Naive B cell (primary cell): ENCODE measurements around the gene HECTD3. TPM values are rescaled to one million over a fixed set of nuclear protein-coding genes. Genes with fewer than 3 reads are reported as not detected.

Source experiments
- ATAC-seq, 2 donors: fragments of 150-1000 bp; cut with Tn5 transposase; 2 replicates each; pipeline ENCODE4 v1.10.0; 2021; ENCODE audit warnings: low read depth in 2 of 2, mild to moderate bottlenecking in 2 of 2, moderate library complexity in 2 of 2
- DNase-seq: peaks from one replicate; pipeline ENCODE4 v3.0.0; 2022
- H3K27ac Mint-ChIP-seq, 6 donors: one replicate each; pipeline ENCODE4 v1.8.0; 2020 to 2022; ENCODE audit warnings: mild to moderate bottlenecking in 6 of 6, mixed read lengths in 6 of 6, moderate library complexity in 5 of 6, inconsistent platforms in 2 of 6
- H3K27me3 Mint-ChIP-seq, 3 donors: one replicate each; pipeline ENCODE4 v1.8.0; 2021 to 2022; ENCODE audit warnings: mixed read lengths in 3 of 3, mild to moderate bottlenecking in 1 of 3
- H3K36me3 Mint-ChIP-seq, 2 donors: one replicate each; pipeline ENCODE4 v1.8.0; 2020 to 2022; ENCODE audit warnings: mixed read lengths in 2 of 2, inconsistent platforms in 1 of 2, mild to moderate bottlenecking in 1 of 2
- H3K4me1 Mint-ChIP-seq, 3 donors: one replicate each; pipeline ENCODE4 v1.8.0; 2020 to 2022; ENCODE audit warnings: mixed read lengths in 3 of 3, inconsistent platforms in 1 of 3, mild to moderate bottlenecking in 1 of 3, moderate library complexity in 1 of 3
- H3K4me3 Mint-ChIP-seq, 8 donors: one replicate each; pipeline ENCODE4 v1.8.0; 2020 to 2022; ENCODE audit warnings: mild to moderate bottlenecking in 8 of 8, mixed read lengths in 8 of 8, moderate library complexity in 8 of 8, inconsistent platforms in 2 of 8
- H3K9me3 Mint-ChIP-seq, 7 donors: one replicate each; pipeline ENCODE4 v1.8.0; 2020 to 2022; ENCODE audit warnings: mixed read lengths in 7 of 7, mild to moderate bottlenecking in 5 of 7, inconsistent platforms in 2 of 7, moderate library complexity in 1 of 7
- polyA plus RNA-seq, 6 donors: library from polyadenylated mRNA; unstranded; fragments of 300-500 nt; fragmentation: Illumina TruSeq; gene quantifications; one replicate each; pipeline ENCODE4 v1.2.3, GENCODE V29; 2021; ENCODE audit warnings: low read depth in 6 of 6

The HECTD3 gene
- polyA plus RNA-seq, 6 donors from 2014 or later, result 9.1 to 31.6 (median 16.1) TPM

DNA sequence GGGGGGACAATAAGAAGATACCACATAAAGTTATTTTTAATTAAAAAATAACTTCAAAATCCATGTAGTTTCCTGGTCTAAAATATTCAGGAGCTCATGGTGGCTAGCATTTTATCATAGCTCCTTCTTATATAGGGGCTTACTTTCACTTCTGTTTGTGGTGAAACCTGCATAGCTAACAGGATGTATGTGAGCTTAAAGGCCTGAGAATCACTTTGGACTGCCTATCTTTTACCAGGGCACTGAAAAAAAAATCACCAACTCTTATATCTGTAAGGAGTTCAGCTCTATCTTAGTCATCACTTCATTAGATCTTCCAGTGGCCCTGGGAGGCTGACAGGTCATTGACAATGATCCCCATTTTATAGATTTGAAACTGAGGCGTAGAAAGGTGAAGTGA lies 22.2 kb upstream of the HECTD3 start:
- no peaks in the 10 kb centered on the region for H3K36me3 Mint-ChIP-seq
- H3K9me3 Mint-ChIP-seq, result no peaks in the 10 kb centered on the region
- ATAC-seq (peak; percentile 86 to 90), DNase-seq (no peak)
- peak overlapping the region in 1 of 8 donors; percentile 28 for H3K4me3 Mint-ChIP-seq
- peaks cover 7 to 19% (median 14%) of the 10 kb centered on the region in 3 donors for H3K4me1 Mint-ChIP-seq
- peak overlapping the region in 5 of 6 donors; percentile 56 to 96 (median 78) for H3K27ac Mint-ChIP-seq
- H3K27me3 Mint-ChIP-seq, result no peaks in the 10 kb centered on the region

DNA sequence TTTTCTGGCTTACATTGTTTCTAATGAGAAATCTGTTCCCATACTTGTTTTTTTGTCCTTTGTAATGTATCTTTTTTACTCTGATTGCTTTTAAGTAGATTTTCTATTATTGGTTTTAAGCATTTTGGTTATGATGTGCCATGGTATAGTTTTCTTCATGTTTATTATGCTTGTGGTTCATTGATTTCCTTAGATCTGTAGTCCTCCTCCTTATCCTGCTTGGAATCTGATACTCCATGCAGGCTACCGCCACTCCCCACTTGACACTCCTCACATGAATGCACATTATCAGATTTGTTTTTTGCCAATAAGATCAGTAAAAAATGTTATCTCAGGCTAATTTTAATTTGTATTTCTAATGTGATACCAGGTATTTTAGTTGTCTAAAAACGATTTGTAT lies 21.7 kb upstream of the HECTD3 start:
- no peak overlapping the region for H3K4me3 Mint-ChIP-seq
- no peak for ATAC-seq
- H3K9me3 Mint-ChIP-seq, result no peaks in the 10 kb centered on the region
- peaks cover 7 to 19% (median 14%) of the 10 kb centered on the region in 3 donors for H3K4me1 Mint-ChIP-seq
- H3K27ac Mint-ChIP-seq, result peak overlapping the region in 1 of 6 donors; percentile 75
- no peaks in the 10 kb centered on the region for H3K36me3 Mint-ChIP-seq
- H3K27me3 Mint-ChIP-seq, result no peaks in the 10 kb centered on the region
- DNase-seq, result no peak

DNA sequence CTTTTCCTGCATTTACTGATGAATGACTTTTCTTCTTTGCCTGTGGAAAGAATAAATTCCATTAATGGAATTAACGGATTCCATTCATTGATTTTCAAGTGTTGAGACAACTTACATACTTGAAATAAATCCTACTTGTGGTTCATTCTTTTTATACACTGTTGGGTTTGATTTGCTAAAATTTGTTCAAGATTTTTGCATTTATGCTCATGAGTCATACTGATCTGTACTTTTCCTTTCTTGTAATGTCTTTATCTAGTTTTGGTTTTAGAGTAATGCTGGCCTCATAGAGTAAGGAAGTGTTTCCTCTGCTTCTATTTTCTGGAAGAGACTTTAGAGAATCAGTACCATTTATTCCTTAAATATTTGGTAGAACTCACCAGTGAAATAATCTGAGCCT lies 15.3 kb upstream of the HECTD3 start:
- peaks cover 0 to 1% (median 0%) of the 10 kb centered on the region in 7 donors for H3K9me3 Mint-ChIP-seq
- H3K36me3 Mint-ChIP-seq, result no peaks in the 10 kb centered on the region
- no peak overlapping the region for H3K27ac Mint-ChIP-seq
- no peak for DNase-seq
- H3K4me3 Mint-ChIP-seq, result no peak overlapping the region
- H3K4me1 Mint-ChIP-seq, result no peaks in the 10 kb centered on the region
- no peak for ATAC-seq
- no peaks in the 10 kb centered on the region for H3K27me3 Mint-ChIP-seq

DNA sequence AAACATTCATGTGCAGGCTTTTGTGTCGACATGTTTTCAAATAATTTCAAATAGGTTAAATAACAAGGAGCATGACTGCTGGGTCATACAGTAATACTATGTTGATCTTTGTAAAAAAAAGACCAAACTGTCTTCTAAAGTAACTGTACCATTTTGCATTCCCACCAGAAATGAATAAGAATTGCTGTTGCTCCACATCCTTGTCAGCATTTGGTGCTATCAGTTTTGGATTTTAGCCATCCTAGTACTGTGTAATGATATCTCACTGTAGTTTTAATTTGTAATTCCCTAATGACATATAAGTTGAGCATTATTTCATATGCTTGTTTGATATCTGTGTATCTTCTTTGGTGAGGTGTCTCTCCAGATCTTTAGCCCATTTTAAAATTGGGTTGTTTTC lies 12.5 kb upstream of the HECTD3 start:
- Mint-ChIP-seq H3K4me3 (no peak overlapping the region), H3K4me1 (peaks cover 0 to under 1% (median 0%) of the 10 kb centered on the region in 3 donors)
- ATAC-seq, result no peak

DNA sequence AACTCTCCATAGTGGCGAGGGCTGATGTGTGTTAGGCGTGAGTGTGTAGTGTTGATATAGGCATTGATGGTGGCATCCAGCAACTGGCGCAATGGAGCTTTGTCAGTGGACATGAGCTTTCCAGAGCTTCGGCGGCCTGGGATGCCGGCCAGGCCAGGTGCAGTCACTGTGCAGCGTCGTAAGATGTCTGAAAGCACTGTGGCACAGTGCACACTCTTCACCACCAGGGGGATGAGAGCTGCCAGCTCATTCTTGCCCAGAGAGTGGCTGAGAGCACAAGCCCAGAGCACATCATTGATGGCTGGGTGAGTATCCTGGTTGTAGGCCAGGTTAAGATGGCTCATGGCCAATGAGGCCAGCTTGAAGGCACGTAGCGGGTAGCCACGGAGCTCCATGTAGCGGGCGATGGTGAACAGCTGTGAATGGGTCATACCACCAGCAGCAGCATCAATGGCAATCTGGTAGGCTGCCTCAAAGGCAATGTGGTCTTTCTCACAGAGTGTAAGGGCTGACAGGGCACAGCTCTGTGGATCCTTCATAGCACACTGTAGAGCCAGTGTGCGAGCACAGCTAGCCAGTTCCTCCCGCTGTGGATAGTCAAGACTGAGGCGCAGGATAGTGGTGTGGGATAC lies 7.6 kb upstream of the HECTD3 start:
- Mint-ChIP-seq H3K36me3 (peaks cover 0 to 6% of the 10 kb centered on the region in 2 donors), H3K9me3 (no peaks in the 10 kb centered on the region), H3K4me1 (peaks cover 9 to 16% (median 14%) of the 10 kb centered on the region in 3 donors), H3K27me3 (no peaks in the 10 kb centered on the region), H3K27ac (no peak overlapping the region), H3K4me3 (peak overlapping the region in 1 of 8 donors; percentile 50)
- ATAC-seq (peak; percentile 83), DNase-seq (peak; percentile 35)

More for the DNA sequence above, 12.5 kb upstream of the HECTD3 start:
- H3K36me3 Mint-ChIP-seq, result no peaks in the 10 kb centered on the region
- peaks cover 0 to 1% (median 0%) of the 10 kb centered on the region in 7 donors for H3K9me3 Mint-ChIP-seq
- DNase-seq, result no peak
- H3K27ac Mint-ChIP-seq, result no peak overlapping the region
- no peaks in the 10 kb centered on the region for H3K27me3 Mint-ChIP-seq

DNA sequence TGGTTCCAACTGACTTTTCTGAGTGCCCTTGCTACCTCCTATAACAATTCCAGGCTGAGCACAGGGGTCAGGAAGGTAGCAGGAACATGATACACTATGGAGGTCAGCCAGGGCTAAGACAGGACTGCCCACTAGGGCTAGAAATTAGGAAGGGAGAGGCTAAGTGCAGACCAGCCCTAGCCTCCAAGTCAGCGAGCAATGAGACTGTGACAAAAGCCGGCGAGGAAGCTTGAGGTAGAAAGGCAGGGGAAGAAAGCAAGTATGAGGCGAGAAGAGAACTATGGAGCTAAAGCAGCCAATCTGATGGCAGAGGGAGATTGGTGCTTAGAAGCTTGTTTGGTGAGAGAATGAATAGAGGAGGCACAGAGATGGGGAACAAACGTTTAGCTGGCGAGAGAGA lies 5.6 kb upstream of the HECTD3 start:
- H3K4me3 Mint-ChIP-seq, result no peak overlapping the region
- H3K9me3 Mint-ChIP-seq, result no peaks in the 10 kb centered on the region
- peak overlapping the region in 1 of 6 donors; percentile 53 for H3K27ac Mint-ChIP-seq
- H3K36me3 Mint-ChIP-seq, result peaks cover 0 to 6% of the 10 kb centered on the region in 2 donors
- DNase-seq (no peak), ATAC-seq (no peak)
- peaks cover 18 to 34% (median 32%) of the 10 kb centered on the region in 3 donors for H3K4me1 Mint-ChIP-seq
- no peaks in the 10 kb centered on the region for H3K27me3 Mint-ChIP-seq

DNA sequence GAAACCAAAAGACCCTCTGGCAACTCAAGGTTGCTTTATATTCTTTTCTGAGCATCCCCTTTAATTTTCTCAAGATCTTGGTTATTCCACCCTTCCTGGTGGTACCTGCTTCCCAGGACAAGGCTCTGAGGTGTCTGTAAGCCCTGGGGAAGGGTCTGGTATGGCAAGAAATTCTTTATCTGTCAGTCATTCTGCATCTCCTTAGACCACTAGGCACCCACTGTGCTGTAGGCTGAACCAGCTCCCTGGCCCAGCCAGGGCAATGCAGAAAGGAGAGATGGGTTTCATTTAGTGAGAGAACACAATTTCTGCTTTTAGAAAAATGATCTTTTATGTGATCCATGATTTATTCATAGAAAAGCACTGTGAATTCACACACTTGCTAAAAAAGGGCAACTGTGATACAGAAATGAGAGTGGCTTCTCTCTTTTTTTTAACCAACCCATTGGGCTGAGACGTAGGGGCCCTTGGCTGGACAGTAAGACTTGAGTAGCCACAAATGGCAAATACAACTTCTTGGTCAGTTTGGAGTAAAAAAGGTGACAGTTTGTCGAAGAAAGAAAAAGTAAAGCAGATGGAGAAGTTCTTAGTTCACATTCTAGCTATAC lies 5.1 kb upstream of the HECTD3 start:
- peaks cover 0 to 6% of the 10 kb centered on the region in 2 donors for H3K36me3 Mint-ChIP-seq
- H3K27ac Mint-ChIP-seq, result no peak overlapping the region
- H3K27me3 Mint-ChIP-seq, result no peaks in the 10 kb centered on the region
- no peak for DNase-seq
- no peak overlapping the region for H3K4me3 Mint-ChIP-seq
- no peak for ATAC-seq
- peaks cover 24 to 40% (median 38%) of the 10 kb centered on the region in 3 donors for H3K4me1 Mint-ChIP-seq
- no peaks in the 10 kb centered on the region for H3K9me3 Mint-ChIP-seq

DNA sequence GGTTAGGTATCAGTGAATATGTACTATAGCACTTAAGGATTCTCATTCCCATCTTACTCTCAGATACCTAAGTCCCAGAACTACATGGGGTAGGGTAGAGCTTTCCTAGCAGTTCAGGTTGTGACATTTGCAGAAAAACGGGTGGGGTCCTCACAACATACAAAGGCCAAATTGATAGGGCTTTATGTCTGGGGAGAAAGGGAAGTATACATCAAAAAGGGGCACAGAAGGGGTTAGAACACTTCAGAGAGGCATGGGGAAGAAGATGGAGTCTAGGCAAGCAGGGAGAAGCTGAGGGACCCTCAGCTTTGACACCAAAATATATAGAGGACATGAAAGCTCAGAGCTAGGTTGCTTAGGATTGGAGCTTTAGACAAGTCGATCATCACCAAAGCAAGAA lies 4.6 kb upstream of the HECTD3 start:
- no peaks in the 10 kb centered on the region for H3K27me3 Mint-ChIP-seq
- H3K4me1 Mint-ChIP-seq, result peaks cover 26 to 41% (median 40%) of the 10 kb centered on the region in 3 donors
- DNase-seq (no peak), ATAC-seq (no peak)
- peaks cover 0 to 6% of the 10 kb centered on the region in 2 donors for H3K36me3 Mint-ChIP-seq
- no peaks in the 10 kb centered on the region for H3K9me3 Mint-ChIP-seq
- H3K27ac Mint-ChIP-seq, result no peak overlapping the region
- H3K4me3 Mint-ChIP-seq, result no peak overlapping the region

DNA sequence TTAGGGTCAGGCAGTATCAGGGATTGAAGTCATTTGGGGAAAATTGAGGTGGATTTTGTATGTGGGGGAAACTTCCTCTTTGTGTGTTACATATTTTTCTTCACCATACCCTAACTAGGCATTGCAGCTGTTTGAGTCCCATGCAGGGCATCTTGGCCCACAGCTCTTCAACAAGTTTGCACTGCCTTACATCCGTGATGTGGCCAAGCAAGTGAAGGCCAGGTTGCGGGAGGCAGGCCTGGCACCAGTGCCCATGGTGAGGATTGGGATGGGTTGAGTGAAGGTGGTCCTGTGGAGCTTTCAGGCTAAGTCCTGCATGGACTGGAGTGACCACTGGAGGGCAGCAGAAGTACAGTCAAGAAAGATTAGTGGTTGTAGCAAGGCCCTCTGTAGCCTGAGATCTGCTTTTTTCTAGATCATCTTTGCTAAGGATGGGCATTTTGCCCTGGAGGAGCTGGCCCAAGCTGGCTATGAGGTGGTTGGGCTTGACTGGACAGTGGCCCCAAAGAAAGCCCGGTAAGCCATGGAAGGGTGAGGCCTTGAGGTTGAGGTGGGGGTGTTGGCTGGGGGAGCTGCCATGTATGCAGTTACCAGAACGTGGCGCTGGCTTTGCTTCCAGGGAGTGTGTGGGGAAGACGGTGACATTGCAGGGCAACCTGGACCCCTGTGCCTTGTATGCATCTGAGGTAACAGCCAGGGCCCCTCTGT lies 3.4 kb upstream of the HECTD3 start:
- H3K36me3 Mint-ChIP-seq, result peaks cover 0 to 6% of the 10 kb centered on the region in 2 donors

DNA sequence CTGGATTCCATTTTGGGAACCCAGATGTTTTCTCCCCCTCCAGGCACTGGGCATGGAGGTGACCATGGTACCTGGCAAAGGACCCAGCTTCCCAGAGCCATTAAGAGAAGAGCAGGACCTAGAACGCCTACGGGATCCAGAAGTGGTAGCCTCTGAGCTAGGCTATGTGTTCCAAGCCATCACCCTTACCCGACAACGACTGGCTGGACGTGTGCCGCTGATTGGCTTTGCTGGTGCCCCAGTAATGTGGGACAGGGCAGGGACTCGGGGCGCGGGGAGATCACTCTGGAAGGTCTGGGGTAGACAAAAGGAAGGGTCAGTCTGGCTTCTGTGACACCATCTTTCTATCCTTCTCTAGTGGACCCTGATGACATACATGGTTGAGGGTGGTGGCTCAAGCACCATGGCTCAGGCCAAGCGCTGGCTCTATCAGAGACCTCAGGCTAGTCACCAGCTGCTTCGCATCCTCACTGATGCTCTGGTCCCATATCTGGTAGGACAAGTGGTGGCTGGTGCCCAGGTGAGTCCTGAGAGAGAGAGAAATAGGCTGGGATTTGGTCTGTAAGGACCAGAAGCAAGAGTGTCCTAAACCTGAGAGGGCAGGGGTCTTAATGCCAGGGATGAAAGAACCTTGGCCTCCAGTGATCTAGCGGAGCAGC lies 2.6 kb upstream of the HECTD3 start:
- H3K27ac Mint-ChIP-seq, result peak overlapping the region in 4 of 6 donors; percentile 33 to 76 (median 66)
- no peaks in the 10 kb centered on the region for H3K9me3 Mint-ChIP-seq
- peaks cover 43 to 60% (median 58%) of the 10 kb centered on the region in 3 donors for H3K4me1 Mint-ChIP-seq
- H3K27me3 Mint-ChIP-seq, result no peaks in the 10 kb centered on the region
- H3K36me3 Mint-ChIP-seq, result peaks cover 6 to 7% of the 10 kb centered on the region in 2 donors
- ATAC-seq (no peak), DNase-seq (no peak)
- peak overlapping the region in 5 of 8 donors; percentile 65 to 91 (median 82) for H3K4me3 Mint-ChIP-seq

More for the DNA sequence above, 3.4 kb upstream of the HECTD3 start:
- Mint-ChIP-seq H3K4me3 (peak overlapping the region; percentile 44 to 89 (median 69)), H3K4me1 (peaks cover 35 to 52% (median 50%) of the 10 kb centered on the region in 3 donors), H3K9me3 (no peaks in the 10 kb centered on the region), H3K27ac (peak overlapping the region; percentile 33 to 86 (median 69)), H3K27me3 (no peaks in the 10 kb centered on the region)
- peak; percentile 29 to 35 for ATAC-seq
- peak; percentile 75 for DNase-seq

DNA sequence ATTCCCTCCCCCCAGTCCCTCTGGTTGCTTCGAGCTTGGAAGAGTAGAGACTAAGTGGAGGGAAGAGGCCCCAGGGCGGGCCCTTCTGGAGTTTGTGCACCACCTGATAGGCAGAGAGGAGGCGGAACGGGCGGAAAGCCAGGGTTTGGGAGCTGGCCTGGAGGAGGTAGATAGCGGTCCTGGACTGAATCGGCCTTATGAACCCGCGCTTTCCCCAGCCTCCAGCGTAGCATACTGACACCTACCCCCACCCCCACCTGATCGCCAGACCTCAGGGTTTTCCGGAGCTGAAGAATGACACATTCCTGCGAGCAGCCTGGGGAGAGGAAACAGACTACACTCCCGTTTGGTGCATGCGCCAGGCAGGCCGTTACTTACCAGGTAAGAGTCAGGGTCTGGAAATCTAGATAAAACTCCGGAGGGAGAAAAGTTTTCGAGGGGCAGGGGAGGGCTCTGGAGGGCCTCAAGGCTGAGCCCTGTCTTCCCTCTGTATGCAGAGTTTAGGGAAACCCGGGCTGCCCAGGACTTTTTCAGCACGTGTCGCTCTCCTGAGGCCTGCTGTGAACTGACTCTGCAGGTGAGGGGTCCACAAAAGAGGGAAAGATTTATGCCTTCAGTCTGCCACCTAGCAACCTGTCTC lies 1.6 kb upstream of the HECTD3 start:
- H3K27ac Mint-ChIP-seq, result peak overlapping the region; percentile 81 to 98 (median 93)
- peaks cover 43 to 65% (median 62%) of the 10 kb centered on the region in 3 donors for H3K4me1 Mint-ChIP-seq
- ATAC-seq, result no peak
- DNase-seq, result no peak
- H3K4me3 Mint-ChIP-seq, result peak overlapping the region; percentile 89 to 99 (median 94)
- no peaks in the 10 kb centered on the region for H3K27me3 Mint-ChIP-seq
- H3K9me3 Mint-ChIP-seq, result no peaks in the 10 kb centered on the region
- H3K36me3 Mint-ChIP-seq, result peaks cover 6 to 13% of the 10 kb centered on the region in 2 donors

DNA sequence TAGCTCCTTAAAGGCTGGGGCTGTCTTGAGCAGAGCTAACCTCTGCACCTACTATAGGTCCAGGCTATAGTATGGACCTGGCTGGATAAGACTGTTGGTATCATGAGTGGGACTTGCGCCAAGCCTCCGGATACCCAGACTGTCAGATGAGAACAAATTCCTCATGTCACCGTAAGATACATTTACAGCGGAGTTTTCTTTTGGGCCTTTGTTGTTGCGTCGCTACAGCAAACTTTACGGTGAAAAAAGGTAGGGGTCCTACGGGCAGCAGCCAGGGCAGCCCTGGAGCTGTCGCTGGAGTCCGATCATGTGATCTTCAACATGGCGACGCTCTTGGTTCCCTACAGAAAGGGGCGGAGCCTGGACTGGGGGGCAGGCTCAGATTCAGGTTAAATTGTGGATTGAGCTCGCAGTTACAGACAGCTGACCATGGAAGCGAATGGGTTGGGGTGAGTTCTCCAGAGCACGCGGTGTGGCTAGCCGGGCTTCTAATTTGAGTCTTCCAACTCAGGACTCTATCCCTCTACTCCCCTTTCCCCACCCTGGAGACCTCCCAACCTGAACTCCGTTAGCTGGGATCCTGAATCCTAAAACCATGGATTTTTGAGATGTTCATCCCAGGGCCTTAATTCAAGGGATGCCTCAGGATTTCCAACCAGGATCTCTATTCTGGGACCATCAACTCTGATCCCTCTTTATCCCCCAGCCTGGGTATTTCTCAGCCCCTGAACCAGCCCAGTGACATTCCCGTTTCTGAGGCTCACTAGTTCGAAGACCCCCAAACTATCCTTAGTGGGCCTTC lies 914 bp upstream of the HECTD3 start, which contains the start of gene UROD:
Gene UROD, plus strand, starts transcription at position 418 of the 802 bp plus-strand sequence. Its CDS starts 12 bp downstream, at position 430.
- DNase-seq, result peak; percentile 87
- peak; percentile 81 to 82 for ATAC-seq
- H3K36me3 Mint-ChIP-seq, result peaks cover 6 to 20% of the 10 kb centered on the region in 2 donors
- no peaks in the 10 kb centered on the region for H3K9me3 Mint-ChIP-seq
- peak within 1 kb of the TSS; percentile 89 to 99 (median 94) for H3K4me3 Mint-ChIP-seq
- peak within 1 kb of the TSS; percentile 91 to 98 (median 95) for H3K27ac Mint-ChIP-seq
- H3K27me3 Mint-ChIP-seq, result no peaks in the 10 kb centered on the region
- H3K4me1 Mint-ChIP-seq, result peaks cover 43 to 66% (median 62%) of the 10 kb centered on the region in 3 donors
